Femur (tissue), 1 donor: ENCODE results near the gene TGFB1I1.
A peak's percentile ranks its signal among the peaks of the same experiment; 100 is the strongest.
"Not testable (repeated sequence)": the region's sequence is repeated elsewhere in the genome, so short reads cannot be mapped to it uniquely, and the experiment has no call there.

Experiments
- DNase-seq: peaks from one replicate; pipeline ENCODE4 v3.0.0-alpha.2; 2017

Gene TGFB1I1

DNA sequence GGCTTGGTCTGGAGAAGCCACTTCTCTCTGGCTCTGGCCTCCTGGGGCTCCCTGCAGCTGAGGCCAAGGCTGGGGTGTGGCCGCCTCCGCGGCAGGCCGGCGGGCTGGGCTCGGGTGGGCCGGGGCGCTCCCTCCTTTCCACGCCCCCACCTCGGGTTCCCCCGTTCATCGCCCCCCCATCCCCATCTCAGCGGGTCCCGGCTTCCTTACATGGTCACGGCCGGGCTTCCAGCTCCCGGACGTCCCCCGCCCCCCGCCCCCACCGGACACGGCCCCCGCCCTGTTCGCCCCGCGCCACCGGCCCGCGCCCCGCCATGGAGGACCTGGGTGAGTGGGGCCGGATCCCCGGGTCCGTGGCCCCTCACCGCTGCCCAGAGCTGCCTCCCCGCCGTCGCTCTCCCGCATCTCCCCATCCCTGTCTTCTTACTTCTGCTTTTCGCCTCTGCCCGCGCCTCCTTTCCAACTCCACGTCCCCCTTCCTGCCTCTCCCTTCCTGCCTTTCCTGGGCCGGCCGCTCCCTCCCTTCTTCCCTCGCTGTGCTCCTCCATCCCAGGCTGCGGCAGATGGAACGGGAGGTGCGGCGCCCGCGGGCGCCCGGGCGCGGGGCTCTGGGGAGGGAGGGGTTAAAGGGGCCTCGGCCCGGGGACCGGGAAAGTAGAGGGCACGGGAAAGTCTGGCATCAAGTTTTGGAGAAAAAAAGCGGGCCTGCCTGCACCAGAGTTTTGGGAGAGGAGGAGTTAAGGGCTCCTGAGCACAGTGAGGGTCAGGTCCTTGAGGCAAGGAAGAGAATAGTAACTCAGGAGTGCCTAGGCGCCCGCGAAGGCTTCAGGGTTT lies at the start of gene TGFB1I1:
TGFB1I1 (plus strand) TSS at position 278 of the 834 bp plus-strand sequence; CDS start at position 315, 37 bp downstream.
- peak; percentile 92 for DNase-seq

DNA sequence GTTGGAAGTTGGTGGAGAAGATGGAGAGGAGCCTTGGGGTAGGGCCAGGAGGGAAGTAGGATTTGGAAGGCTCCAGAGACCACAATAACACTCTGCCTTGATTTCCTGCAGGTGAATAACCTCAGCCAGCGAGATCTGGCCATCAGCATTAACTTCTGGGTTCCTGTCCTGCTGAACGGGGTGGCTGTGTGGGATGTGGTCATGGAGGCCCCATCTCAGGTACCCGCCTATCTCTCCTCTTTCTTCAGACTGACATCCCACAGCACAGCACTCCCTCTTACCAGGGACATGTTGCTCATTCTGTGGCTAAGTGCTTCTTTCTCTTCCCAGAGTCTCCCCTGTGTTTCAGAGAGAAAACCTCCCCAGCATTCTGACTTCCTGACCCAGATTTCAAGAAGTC lies 48.7 kb upstream of the TGFB1I1 start:
- no peak for DNase-seq

DNA sequence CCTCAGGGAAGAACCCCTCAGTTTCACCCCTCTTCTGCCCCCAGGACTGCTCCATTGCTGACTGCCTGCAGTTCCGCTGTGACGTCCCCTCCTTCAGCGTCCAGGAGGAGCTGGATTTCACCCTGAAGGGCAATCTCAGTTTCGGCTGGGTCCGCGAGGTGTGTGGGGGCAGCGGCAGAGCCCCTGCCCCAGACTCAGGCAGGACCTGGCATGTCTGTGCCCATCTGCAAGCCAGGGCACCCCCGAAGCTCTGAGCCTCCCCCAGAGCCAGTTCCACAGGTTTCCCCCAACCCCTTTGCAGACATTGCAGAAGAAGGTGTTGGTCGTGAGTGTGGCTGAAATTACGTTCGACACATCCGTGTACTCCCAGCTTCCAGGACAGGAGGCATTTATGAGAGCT lies 48.2 kb upstream of the TGFB1I1 start:
- DNase-seq: no peak

DNA sequence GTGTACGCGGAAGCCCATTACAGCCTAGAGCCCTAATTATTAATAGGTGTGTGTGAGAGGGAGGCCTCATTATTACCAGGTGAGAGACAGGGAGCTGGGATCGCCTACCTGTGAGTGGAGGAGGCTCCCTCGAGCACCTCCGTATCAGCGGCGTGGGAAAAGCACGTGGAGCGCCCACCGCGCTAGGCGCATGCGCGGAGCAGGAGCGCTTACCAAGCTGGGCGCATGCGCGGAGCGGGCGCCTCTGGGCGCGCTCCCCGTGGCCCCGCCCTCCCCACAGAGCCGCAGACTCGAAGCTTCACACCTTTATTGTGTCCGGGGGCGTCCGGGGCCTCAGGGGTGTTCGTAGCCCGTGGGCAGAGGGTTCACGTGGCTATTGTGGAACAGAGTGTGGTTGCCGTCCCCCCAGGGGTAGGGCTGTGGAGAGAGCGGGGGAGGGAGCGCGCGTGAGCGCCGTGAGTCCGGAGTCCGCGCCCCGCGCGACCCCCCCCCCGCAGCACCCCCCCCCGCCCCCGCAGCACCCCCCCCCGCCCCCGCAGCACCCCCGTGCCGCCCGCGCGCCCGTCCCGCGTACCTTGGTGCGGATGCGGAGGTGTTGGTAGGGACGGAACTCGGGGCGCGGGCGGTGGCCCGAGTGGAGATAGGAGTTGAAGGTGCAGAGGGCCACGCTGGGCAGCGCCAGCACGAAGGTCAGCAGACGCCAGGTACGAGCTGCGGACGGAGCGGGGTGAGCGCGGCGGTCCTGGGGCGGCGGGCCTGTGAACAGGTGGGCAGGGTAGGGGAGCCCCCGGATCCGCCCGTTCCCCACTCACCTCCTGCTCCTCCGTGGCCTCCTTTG lies 44.3 kb upstream of the TGFB1I1 start:
- DNase-seq: peak; percentile 78

DNA sequence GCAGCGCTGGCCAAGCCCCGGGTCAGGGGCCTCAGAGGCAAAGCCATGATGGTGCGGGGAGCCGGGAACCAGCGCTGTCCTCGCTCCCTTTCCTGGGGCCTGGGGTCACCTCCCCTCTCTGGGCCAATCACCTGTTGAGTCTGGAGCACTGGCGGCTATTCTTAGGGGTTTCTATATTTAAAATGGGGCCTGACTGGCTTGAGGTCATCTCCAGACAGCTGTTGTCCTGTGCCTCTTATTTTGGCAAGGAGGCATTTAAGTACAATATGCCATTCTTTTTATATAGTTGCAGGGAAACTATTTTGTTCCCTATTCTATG lies 43.7 kb upstream of the TGFB1I1 start, which contains the start of gene COX6A2:
COX6A2 (minus strand) TSS at position 82 of the 319 bp plus-strand sequence; CDS start at position 47, 35 bp downstream.
- peak; percentile 53 for DNase-seq

DNA sequence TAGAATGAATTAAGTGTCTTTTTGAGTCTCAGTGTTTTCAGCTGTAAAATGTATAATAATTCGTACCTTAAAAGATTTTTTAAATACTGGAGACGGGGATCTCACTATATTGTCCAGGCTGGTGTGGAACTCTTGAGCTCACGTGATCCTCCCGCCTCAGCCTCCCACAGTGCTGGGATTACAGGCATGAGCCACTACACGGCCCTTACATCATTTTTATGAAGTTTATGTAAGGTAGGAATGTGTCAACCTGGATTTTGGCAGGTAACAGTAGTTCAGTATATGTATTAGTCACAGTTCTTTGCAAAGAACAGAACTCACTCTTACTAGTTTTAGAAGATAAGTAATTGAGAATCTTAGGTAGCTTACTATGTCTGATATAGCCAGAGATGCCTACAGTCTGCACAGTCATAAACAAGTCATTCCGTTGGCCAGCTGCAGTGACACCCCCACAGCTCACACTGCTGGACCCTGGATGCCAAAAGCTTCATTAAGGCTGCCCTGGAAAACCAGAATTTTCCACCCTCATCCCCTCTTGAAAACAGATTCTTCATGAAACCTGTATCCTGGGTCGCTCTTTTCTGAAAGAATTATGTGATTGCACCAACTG lies 43.2 kb upstream of the TGFB1I1 start:
- DNase-seq: no peak

DNA sequence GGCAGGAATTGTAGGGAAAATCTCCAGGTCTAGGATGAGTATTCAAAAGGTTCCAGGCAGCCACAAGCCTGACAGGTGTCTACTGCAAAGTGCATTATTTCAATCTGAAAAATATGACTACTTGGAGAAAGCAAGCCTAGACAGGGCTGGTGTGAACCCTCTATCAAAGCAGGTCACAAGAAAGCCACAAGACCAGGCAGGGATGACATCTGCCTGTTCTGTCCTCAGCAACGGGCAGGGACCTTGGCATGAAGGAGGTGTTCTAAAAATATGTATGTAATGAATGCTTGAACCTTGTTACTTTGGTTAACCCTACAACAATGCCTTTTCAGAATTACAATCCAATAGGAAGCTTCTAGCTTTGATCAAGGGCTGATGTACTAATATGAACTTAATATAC lies 42.6 kb upstream of the TGFB1I1 start:
- no peak for DNase-seq

DNA sequence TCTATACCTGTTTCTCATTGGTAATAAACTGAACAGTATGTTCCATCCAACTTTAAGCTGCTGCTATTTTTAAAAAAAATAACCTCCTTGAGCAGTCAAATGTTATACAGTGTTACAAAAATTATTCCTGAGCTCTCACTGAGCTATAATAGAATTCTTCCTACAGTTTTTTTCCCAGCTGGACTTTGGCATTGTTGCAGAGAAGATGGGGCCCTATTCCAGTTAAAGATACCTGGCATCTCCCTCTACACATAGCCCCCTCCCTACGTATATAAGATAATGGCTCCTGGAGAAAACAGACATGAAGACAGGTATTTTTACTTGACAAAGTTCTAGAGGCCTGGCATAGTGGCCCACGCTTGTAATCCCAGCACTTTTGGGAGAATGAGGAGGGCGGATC lies 42.2 kb upstream of the TGFB1I1 start:
- DNase-seq: no peak

DNA sequence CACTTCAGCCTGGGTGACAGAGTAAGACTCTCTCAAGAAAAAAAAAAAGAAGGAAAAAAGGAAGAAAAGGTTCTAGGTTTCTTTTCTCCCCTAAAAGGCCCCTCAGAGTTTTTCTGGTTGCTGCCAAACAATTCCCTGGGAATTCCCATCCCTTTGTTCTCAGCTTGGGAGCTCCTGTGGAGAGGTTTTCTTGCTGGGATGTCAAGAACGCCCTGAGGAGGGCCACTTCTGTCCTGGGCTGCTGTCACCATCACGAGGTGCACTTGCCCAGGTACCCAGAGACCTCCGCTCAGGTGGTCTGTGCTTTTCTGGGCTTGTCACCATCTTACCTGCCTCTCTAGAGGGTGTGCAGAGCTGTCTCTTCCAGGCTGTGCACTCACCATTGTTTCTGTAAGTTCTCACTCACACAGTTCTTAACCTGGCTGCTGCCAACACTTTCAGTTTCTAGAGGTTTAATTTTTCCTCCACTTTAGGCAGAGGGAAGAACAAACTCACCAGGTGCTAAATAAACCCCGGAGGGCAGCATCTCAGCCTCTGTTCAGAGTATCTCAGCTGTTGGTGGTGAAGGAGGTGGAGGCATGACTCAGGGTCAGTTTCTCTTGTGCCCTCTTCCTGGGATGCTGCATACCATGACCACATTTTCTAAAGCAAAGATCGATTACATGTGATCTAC lies 41.4 kb upstream of the TGFB1I1 start:
- DNase-seq: no peak

DNA sequence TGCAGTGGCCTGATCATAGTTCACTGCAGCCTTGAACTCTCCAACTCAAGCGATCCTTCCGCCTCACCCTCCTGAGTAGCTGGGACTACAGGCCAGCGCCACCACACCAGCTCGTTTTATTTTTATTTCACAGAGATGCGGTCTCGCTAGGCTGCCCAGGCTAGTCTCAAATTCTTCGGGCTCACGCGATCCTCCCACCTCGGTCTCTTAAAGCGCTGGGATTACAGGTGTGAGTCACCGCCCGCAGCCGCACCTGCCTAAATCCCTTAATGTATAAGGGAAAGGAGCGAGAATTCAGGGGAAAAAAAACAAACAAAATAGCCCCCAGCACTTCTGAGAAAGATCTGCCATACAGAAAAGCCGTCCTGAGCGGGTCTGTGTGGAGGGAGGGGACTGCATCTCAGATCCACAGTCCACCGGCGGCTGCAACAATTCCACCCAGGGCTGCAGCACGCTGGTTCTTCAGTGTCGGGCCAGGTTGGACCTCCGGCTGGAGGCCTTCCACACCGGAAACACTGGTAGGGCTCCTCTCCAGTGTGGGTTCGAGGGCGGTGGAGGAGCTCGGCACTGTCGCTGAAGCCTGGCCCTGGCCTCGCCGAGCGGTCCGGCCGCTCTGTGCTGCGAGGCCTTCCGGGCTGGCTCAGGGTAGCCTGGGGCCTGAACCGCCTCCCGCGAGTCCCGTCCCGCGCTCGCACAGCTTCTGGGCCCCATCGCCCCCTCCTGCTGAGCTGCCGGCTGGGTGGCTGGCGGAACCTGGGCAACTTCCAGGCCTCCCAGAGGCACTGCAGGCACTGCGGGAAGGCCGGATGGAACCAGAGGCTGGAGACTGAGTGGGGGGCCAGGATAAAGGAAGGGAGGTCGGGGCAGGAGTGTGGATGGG lies 36.4 kb upstream of the TGFB1I1 start:
- DNase-seq: peak; percentile 0

DNA sequence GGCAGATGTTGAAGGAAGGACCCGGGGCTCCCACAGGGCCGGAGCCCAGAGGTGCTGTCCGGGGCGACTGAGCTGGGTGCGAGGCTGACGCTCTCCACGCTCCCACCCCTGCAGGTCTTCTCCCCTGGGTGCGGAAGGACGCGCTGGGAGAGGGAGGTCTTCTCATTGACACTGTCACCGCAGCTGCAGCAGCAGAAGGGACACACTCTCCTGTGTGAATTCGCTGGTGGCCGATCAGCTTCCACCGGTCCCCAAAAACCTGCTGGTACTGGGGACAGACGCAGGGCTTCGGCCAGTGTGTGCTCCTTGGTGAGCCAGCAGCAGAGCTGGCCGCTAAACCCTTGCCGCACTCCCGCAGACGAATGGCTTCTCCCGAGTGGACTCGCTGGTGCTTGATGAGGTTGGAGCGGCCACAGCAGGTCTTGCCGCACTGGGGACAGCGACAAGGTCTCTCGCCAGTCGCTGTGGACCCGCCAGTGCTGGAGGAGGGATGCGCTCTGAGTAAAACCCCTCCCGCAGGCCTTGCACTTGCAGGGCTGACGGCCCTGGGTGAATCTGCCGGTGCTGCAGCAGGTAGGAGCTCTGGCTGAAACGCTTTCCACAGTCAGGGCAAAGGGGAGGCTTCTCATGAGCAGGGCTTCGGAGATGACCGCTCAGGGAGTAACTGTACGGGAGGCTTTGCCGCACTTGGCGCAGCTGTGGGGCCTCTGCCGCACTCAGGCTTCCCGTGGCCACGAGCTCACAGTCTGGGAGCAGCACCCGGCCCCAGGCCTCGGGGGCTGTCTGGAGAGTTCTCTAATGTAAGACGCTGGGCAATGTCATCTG lies 35.5 kb upstream of the TGFB1I1 start:
- no peak for DNase-seq

DNA sequence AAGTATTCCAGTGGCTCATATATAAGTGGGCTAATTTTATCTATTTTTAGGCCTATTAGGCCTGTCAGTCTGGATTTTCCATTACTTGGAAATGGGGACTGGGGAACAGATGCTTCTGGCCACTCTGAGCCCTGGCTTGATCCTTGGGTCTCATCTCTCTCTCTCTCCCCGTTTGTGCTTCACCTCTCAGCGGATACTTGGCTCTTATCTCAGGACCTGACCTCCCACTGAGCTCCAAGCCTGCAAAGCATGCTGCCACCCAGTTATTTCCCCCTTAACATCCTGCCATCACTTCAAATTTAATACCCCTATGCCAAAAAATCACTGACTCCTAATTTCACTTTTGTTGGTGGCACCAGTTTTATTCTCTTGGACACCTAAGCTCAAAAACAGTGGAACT lies 33.5 kb upstream of the TGFB1I1 start:
- DNase-seq: no peak

DNA sequence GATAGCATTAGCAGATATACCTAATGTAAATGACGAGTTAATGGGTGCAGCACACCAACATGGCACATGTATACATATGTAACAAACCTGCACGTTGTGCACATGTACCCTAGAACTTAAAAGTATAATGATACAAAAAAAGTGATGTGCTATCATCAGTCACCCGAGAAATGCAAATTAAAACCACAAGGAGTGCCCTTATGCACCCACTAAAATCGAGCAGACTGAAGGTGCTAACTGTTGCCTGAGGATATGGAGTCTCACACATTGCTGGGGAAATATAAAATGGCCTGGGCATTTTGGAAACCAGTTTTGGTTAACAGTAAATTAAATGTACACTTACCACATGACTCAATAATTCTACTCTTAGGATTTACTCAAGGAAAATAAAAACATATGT lies 32.9 kb upstream of the TGFB1I1 start:
- not testable (repeated sequence) for DNase-seq

DNA sequence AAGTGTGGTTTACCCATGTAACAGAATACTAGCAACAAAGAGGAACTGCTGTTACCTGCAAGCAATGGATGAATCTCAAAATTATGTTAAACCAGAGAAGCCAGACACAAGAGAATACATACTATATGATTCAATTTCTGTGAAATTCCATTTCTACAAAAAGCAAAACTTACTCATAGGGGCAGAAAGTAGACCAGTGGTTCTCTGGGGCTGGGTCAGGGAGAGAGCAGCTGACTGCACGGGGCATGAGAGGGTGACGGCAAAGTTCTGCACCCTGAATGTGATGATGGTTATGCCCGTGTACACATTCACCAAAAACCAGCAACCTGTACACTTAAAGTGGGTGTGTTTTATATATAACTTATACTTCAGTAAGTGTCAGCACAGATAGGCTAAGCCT lies 32.4 kb upstream of the TGFB1I1 start:
- no peak for DNase-seq

DNA sequence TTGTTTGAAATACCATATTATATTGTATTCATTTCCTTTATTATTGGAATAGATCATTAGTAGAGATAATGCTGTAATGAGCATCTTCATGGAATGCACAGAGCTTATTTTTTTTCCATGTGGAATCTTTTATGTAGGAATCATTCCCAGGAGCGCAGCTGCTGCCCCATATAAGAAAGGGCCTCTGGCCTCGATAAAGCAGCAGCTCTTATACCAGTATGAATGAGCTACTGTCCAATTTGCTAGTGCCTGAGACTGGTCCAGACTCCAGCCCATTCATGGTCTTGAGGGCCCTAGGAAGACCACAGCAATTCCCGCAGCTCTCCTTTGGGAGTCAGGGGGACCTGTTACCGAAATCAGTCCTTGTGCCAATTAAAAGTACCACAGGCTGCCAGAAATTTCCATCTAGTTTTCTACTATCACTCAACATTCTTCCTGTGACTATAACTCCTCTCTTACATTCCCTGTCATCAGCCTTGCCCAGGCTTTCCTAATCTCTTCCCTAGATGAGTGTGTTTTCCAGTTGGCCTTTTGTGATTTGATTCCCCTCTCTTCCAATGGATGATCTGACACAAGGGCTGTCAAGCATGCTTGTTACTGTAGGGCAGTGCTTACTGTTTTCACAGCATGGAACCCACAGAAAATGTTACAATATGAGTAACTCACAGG lies 31.3 kb upstream of the TGFB1I1 start:
- DNase-seq: no peak

DNA sequence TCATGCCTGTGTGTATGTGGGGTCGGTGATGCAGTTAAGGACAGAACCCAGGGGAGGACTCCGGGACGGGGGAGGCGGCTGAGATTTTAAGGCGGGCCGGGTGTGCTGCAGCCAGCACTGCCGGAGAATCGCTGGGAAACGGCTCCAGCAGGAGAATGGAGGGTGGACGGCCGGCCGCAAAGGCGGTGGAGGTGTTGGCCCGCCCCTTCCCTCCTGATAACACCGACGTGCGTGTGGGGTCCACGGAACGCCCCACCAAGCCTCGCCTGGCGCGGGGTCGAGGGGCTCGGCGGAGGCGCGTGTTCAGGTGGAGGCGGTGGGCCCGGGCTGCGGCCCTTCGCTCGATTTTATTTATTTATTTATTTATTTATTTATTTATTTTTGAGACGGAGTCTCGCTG lies 30.0 kb upstream of the TGFB1I1 start:
- DNase-seq: no peak

DNA sequence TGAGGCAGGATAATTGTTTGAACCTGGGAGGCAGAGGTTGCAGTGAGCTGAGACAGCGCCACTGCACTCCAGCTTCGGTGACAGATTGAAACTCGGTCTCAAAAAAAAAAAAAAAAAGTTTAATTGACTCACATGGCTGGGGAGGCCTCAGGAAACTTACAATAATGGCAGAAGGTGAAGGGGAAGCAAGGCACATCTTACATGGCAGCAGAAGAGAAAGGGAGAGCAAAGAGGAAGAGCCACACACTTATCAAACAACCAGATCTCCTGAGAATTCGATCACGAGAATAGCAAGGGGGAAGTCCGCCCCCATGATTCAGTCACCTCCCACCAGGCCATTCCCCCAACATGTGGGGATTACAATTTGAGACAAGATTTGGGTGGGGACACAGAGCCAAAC lies 26.0 kb upstream of the TGFB1I1 start:
- peak; percentile 2 for DNase-seq

DNA sequence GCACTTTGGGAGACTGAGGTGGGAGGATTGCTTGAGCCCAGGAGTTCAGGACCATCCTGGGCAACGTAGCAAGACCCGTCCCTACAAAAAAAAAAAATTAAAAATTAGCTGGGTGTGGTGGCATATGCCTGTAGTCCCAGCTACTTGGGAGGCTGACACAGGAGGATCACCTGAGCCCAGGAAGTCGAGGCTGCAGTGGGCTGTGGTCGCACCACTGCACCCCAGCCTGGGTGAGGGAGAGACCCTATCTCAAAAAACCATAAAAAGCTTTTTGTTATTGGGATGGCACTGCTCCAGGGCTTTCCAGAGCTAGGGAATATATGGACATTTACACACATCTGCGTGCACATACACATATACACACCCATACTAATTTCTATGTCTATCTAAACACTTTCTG lies 20.8 kb upstream of the TGFB1I1 start:
- no peak for DNase-seq

DNA sequence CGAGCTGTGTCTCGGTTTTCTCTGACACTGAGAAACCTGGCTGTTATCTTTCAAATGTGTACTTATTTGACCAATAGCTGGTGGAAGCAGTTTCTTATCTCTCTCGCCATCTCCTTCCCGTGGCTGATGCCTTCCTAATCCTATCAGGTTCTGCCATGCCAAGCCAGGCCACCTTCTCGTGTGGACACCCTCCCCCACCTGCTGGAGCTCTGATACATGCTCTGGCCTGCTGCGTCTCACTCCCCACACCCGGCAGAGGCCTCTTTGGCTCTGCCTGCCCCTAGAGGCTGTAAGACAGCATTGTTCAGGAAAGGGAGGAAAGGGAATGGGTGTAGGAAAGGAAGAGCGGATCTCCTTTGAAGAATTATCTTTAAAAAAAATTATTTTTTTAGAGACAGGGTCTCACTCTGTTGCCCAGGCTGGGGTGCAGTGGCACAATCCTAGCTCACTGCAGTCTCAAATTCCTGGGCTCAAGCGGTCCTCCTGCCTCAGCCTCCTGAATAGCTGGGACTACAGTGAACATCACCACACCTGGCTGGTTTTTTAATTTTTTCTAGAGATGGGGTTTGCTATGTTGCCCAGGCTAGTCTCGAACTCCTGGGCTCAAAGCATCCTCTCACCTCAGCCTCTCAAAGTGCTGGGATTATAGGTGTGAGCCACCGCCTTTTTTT lies 20.1 kb upstream of the TGFB1I1 start:
- peak; percentile 49 for DNase-seq

DNA sequence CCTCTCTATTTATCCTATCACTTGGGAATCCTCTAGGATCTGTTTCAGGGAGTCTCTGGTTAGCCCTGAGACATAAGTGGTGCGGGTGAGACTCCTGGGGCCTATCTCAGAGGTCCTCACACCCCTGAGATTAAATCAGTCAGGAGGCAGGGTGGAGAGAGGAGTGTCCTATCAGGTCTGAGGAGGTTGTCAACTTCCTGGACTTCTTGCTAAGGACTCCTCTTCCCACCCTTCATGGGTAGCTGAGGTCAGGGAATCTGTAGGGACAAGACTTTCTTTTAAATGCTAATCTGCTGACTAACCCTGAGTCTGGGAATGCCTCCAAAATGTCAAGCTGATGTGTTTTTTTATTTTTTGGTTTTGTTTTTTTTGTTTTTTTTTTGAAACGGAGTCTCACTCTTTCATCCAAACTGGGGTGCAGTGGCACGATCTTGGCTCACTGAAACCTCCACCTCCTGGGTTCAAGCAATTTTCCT lies 19.3 kb upstream of the TGFB1I1 start:
- no peak for DNase-seq
